ENCODE data around the gene GDPD2.

Gene GDPD2

GRCh38 chrX:70476166-70476933 lies 53.2 kb downstream of the GDPD2 start:
- no peak for DNase-seq (ENCODE audit: low spot score)

GRCh38 chrX:70476934-70477733 lies 54.0 kb downstream of the GDPD2 start:
- DNase-seq (ENCODE audit: low spot score): peak; percentile 17

- DNase-seq (ENCODE audit: low spot score): no peak
These were observed 54.6 kb downstream of the GDPD2 start for GRCh38 chrX:70477734-70478075.

- DNase-seq (ENCODE audit: low spot score): no peak
These were observed 55.6 kb downstream of the GDPD2 start for GRCh38 chrX:70478526-70479245.

GRCh38 chrX:70479247-70479921 lies 56.3 kb downstream of the GDPD2 start:
- DNase-seq (ENCODE audit: low spot score): no peak

GRCh38 chrX:70479922-70480659 lies 57.0 kb downstream of the GDPD2 start:
- DNase-seq (ENCODE audit: low spot score): no peak

- no peak for DNase-seq (ENCODE audit: low spot score)
These were observed 57.5 kb downstream of the GDPD2 start for GRCh38 chrX:70480660-70481018.

GRCh38 chrX:70481471-70482270 lies 58.6 kb downstream of the GDPD2 start:
- DNase-seq (ENCODE audit: low spot score): no peak

- no peak for DNase-seq (ENCODE audit: low spot score)
These were observed 59.2 kb downstream of the GDPD2 start for GRCh38 chrX:70482300-70482699.

Data from iPS-NIHi11 (cell line).